ENCODE data around the gene C1orf185.
A peak's percentile ranks its signal among the peaks of the same experiment; 100 is the strongest.

C1orf185 gene

DNA sequence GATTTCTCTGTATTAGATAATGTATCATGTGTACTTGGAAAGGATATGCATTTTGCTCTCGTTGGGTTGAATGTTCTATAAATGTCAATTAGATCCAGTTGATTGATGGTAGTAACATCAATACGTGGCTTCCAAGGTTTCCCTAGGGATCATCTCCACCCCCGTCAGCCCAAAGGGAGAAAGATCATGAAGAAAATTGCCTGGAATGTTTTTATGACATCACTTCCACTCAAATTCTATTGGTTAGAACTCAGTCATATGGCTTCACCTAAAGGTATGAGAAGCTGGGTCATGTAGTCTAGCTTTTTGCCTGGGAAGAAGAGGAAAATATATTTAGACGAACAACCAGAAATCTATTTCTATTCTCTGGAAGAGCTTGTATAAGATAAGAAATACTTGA, at the start of gene C1orf185:
Gene C1orf185 (plus strand): TSS at position 253 of the 400 bp plus-strand sequence. CDS start 6 bp downstream, at position 259.
- Histone ChIP-seq H4K20me1 (ENCODE audit: insufficient read depth, low read length) (no peaks in the 10 kb centered on the region), H2AFZ (ENCODE audit: low read depth, low read length) (no peak within 1 kb of the TSS), H3K9me3 (ENCODE audit: insufficient read depth, low read length) (no peaks in the 10 kb centered on the region), H3K27me3 (ENCODE audit: low read depth, low read length) (no peaks in the 10 kb centered on the region), H3K4me2 (ENCODE audit: low read length) (no peak within 1 kb of the TSS), H3K36me3 (replicated peaks; ENCODE audit: low read depth, low read length) (no peaks in the 10 kb centered on the region), H3K27ac (ENCODE audit: low read length) (no peak within 1 kb of the TSS), H3K4me1 (ENCODE audit: low read length) (peaks cover 9% of the 10 kb centered on the region), H3K9ac (ENCODE audit: low read length) (no peak within 1 kb of the TSS), H3K4me3 (ENCODE audit: low read length) (no peak within 1 kb of the TSS), H3K79me2 (ENCODE audit: low read length) (no peaks in the 10 kb centered on the region)
- TF ChIP-seq EZH2phosphoT487 (IDR thresholded peaks at IDR 0.05; ENCODE audit: low read depth): no peak
- TF ChIP-seq, protein P1, sequence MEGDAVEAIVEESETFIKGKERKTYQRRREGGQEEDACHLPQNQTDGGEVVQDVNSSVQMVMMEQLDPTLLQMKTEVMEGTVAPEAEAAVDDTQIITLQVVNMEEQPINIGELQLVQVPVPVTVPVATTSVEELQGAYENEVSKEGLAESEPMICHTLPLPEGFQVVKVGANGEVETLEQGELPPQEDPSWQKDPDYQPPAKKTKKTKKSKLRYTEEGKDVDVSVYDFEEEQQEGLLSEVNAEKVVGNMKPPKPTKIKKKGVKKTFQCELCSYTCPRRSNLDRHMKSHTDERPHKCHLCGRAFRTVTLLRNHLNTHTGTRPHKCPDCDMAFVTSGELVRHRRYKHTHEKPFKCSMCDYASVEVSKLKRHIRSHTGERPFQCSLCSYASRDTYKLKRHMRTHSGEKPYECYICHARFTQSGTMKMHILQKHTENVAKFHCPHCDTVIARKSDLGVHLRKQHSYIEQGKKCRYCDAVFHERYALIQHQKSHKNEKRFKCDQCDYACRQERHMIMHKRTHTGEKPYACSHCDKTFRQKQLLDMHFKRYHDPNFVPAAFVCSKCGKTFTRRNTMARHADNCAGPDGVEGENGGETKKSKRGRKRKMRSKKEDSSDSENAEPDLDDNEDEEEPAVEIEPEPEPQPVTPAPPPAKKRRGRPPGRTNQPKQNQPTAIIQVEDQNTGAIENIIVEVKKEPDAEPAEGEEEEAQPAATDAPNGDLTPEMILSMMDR (IDR thresholded peaks at IDR 0.05; ENCODE audit: low read depth, low read length): no peak

DNA sequence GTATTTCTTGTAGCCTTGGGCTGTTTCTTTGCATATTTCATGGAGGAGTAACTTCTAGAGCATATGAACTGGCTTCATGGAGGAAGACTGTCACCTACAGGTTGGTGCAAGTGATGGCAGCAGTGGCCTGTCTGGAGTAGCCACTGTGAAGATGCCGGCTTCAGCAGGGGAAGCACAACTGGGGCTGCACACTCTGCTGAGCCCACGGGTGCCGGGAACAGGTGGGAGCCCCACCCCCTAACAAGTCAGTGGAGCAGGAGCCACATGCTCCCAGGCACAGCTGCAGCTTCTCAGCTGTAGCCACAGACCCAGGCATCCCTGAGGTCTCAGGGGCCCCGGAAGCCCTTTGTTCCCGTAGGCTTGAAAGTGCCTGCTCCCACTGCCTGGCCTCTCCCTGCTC, 43.2 kb upstream of the C1orf185 start:
- TF ChIP-seq, protein P1 (IDR thresholded peaks at IDR 0.05; ENCODE audit: low read depth, low read length): peak; percentile 33
- TF ChIP-seq EZH2phosphoT487 (IDR thresholded peaks at IDR 0.05; ENCODE audit: low read depth): no peak
- no peaks in the 10 kb centered on the region for H3K36me3 ChIP-seq (replicated peaks; ENCODE audit: low read depth, low read length)
- no peak overlapping the region for H3K4me3 ChIP-seq (ENCODE audit: low read length)
- no peak overlapping the region for H3K4me2 ChIP-seq (ENCODE audit: low read length)
- H3K9me3 ChIP-seq (ENCODE audit: insufficient read depth, low read length): no peaks in the 10 kb centered on the region
- no peak overlapping the region for H3K27ac ChIP-seq (ENCODE audit: low read length)
- no peak overlapping the region for H3K9ac ChIP-seq (ENCODE audit: low read length)
- no peak overlapping the region for H2AFZ ChIP-seq (ENCODE audit: low read depth, low read length)
- no peaks in the 10 kb centered on the region for H3K27me3 ChIP-seq (ENCODE audit: low read depth, low read length)
- H3K4me1 ChIP-seq (ENCODE audit: low read length): no peaks in the 10 kb centered on the region
- H4K20me1 ChIP-seq (ENCODE audit: insufficient read depth, low read length): no peaks in the 10 kb centered on the region
- H3K79me2 ChIP-seq (ENCODE audit: low read length): no peaks in the 10 kb centered on the region

DNA sequence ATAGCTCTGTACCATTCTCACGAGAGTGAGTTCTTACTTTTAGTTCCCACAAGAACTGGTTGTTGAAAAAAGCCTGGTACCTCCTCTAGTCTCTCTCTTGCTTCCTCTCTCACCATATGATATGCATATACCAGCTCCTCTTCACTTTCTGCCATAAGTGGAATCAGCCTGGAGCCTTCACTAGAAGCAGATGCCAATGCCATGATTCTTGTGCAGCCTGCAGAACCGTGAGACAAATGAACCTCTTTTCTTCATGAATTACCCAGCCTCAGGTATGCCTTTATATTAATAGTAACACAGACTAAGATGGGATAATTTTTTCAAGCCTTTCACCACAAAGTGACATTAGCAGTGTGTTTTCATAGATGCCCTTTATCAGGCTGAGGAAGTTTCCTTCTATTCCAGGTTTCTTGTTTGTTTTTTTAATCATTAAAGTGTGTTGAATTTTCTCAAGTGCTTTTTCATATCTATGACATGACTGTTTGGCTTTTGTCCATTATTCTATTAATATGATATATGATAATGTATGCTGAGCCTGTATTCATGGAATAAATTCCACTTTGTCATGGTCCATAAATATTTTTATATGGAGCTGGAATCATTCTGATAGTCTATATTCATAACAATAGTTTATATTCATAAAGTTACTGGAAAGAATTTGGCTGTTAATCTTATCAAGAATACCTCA, 40.7 kb upstream of the C1orf185 start:
- no peak overlapping the region for H3K9ac ChIP-seq (ENCODE audit: low read length)
- no peaks in the 10 kb centered on the region for H3K79me2 ChIP-seq (ENCODE audit: low read length)
- H4K20me1 ChIP-seq (ENCODE audit: insufficient read depth, low read length): no peaks in the 10 kb centered on the region
- H3K4me1 ChIP-seq (ENCODE audit: low read length): no peaks in the 10 kb centered on the region
- TF ChIP-seq, protein P1 (IDR thresholded peaks at IDR 0.05; ENCODE audit: low read depth, low read length): no peak
- no peak for TF ChIP-seq EZH2phosphoT487 (IDR thresholded peaks at IDR 0.05; ENCODE audit: low read depth)
- no peak overlapping the region for H3K4me2 ChIP-seq (ENCODE audit: low read length)
- H3K27me3 ChIP-seq (ENCODE audit: low read depth, low read length): no peaks in the 10 kb centered on the region
- no peak overlapping the region for H2AFZ ChIP-seq (ENCODE audit: low read depth, low read length)
- H3K36me3 ChIP-seq (replicated peaks; ENCODE audit: low read depth, low read length): no peaks in the 10 kb centered on the region
- no peaks in the 10 kb centered on the region for H3K9me3 ChIP-seq (ENCODE audit: insufficient read depth, low read length)
- H3K27ac ChIP-seq (ENCODE audit: low read length): no peak overlapping the region
- H3K4me3 ChIP-seq (ENCODE audit: low read length): no peak overlapping the region

DNA sequence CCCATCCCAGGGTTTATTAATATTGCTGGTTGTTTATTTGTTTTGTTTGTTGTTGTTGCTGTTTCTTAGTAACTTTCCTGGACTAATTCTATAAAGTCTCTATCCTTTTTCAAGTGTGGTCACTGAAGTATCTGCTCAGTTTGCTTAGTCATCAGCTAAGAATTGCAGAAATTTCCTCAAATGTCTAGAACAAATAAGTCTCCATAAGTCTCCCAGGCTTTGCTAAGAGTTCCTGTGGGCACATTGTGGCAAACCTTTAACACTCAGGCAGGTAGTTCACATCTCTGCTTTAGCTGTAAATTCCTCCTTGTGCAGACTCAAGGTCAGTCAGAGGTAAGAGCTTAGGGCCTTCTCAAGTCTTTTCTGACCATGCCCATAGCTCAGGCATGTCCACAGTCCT, 38.9 kb upstream of the C1orf185 start:
- no peaks in the 10 kb centered on the region for H3K36me3 ChIP-seq (replicated peaks; ENCODE audit: low read depth, low read length)
- H3K4me2 ChIP-seq (ENCODE audit: low read length): no peak overlapping the region
- no peaks in the 10 kb centered on the region for H3K27me3 ChIP-seq (ENCODE audit: low read depth, low read length)
- H3K4me3 ChIP-seq (ENCODE audit: low read length): no peak overlapping the region
- H2AFZ ChIP-seq (ENCODE audit: low read depth, low read length): no peak overlapping the region
- TF ChIP-seq EZH2phosphoT487 (IDR thresholded peaks at IDR 0.05; ENCODE audit: low read depth): no peak
- TF ChIP-seq, protein P1 (IDR thresholded peaks at IDR 0.05; ENCODE audit: low read depth, low read length): no peak
- no peaks in the 10 kb centered on the region for H4K20me1 ChIP-seq (ENCODE audit: insufficient read depth, low read length)
- H3K9ac ChIP-seq (ENCODE audit: low read length): no peak overlapping the region
- no peaks in the 10 kb centered on the region for H3K9me3 ChIP-seq (ENCODE audit: insufficient read depth, low read length)
- no peaks in the 10 kb centered on the region for H3K79me2 ChIP-seq (ENCODE audit: low read length)
- no peak overlapping the region for H3K27ac ChIP-seq (ENCODE audit: low read length)
- H3K4me1 ChIP-seq (ENCODE audit: low read length): no peaks in the 10 kb centered on the region

Measured in OCI-LY3 (cell line).